Measurements from ENCODE around the gene BCL3.

- TF ChIP-seq, protein P1, sequence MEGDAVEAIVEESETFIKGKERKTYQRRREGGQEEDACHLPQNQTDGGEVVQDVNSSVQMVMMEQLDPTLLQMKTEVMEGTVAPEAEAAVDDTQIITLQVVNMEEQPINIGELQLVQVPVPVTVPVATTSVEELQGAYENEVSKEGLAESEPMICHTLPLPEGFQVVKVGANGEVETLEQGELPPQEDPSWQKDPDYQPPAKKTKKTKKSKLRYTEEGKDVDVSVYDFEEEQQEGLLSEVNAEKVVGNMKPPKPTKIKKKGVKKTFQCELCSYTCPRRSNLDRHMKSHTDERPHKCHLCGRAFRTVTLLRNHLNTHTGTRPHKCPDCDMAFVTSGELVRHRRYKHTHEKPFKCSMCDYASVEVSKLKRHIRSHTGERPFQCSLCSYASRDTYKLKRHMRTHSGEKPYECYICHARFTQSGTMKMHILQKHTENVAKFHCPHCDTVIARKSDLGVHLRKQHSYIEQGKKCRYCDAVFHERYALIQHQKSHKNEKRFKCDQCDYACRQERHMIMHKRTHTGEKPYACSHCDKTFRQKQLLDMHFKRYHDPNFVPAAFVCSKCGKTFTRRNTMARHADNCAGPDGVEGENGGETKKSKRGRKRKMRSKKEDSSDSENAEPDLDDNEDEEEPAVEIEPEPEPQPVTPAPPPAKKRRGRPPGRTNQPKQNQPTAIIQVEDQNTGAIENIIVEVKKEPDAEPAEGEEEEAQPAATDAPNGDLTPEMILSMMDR (IDR thresholded peaks at IDR 0.05; ENCODE audit: low read depth, low read length): no peak
- no peak for TF ChIP-seq EZH2phosphoT487 (IDR thresholded peaks at IDR 0.05; ENCODE audit: low read depth)
Measured at GRCh38 chr19:44807162-44807561, 58.7 kb downstream of the BCL3 start.

All from OCI-LY3 (cell line).